ENCODE measurements around the gene NPAS2.
A peak's percentile ranks its signal among the peaks of the same experiment; 100 is the strongest.

The NPAS2 gene

GRCh38 chr2:100882645-100883613 is 63.0 kb downstream of the NPAS2 start:
- DNase-seq (ENCODE audit: low read depth) = no peak

GRCh38 chr2:100884145-100884621 is 64.2 kb downstream of the NPAS2 start:
- no peak for DNase-seq (ENCODE audit: low read depth)

- DNase-seq (ENCODE audit: low read depth) = no peak
Observed at GRCh38 chr2:100886085-100886484, 66.1 kb downstream of the NPAS2 start.

- no peak for DNase-seq (ENCODE audit: low read depth)
Observed at GRCh38 chr2:100887039-100887578, 67.2 kb downstream of the NPAS2 start.

- no peak for DNase-seq (ENCODE audit: low read depth)
Observed at GRCh38 chr2:100887713-100888495, 68.0 kb downstream of the NPAS2 start.

- no peak for DNase-seq (ENCODE audit: low read depth)
Observed at GRCh38 chr2:100888601-100889000, 68.7 kb downstream of the NPAS2 start.

GRCh38 chr2:100889286-100889685 is 69.3 kb downstream of the NPAS2 start:
- no peak for DNase-seq (ENCODE audit: low read depth)

- no peak for DNase-seq (ENCODE audit: low read depth)
Observed at GRCh38 chr2:100891906-100892642, 72.1 kb downstream of the NPAS2 start.

- no peak for DNase-seq (ENCODE audit: low read depth)
Observed at GRCh38 chr2:100893392-100894104, 73.6 kb downstream of the NPAS2 start.

GRCh38 chr2:100894105-100894795 is 74.3 kb downstream of the NPAS2 start:
- no peak for DNase-seq (ENCODE audit: low read depth)

GRCh38 chr2:100894796-100895156 is 74.8 kb downstream of the NPAS2 start:
- no peak for DNase-seq (ENCODE audit: low read depth)

- no peak for DNase-seq (ENCODE audit: low read depth)
Observed at GRCh38 chr2:100895402-100895801, 75.5 kb downstream of the NPAS2 start.

GRCh38 chr2:100895934-100896685 is 76.2 kb downstream of the NPAS2 start:
- DNase-seq (ENCODE audit: low read depth) = no peak

GRCh38 chr2:100898035-100898665 is 78.2 kb downstream of the NPAS2 start:
- DNase-seq (ENCODE audit: low read depth) = no peak

GRCh38 chr2:100900156-100900795 is 80.3 kb downstream of the NPAS2 start:
- no peak for DNase-seq (ENCODE audit: low read depth)

GRCh38 chr2:100902817-100903405 is 83.0 kb downstream of the NPAS2 start:
- peak; percentile 88 for DNase-seq (ENCODE audit: low read depth)

- DNase-seq (ENCODE audit: low read depth) = no peak
Observed at GRCh38 chr2:100903534-100904258, 83.8 kb downstream of the NPAS2 start.

Data from fibroblast of the conjunctiva (primary cell).